Uterus (tissue), 4 donors: Measurements from ENCODE around the gene SERPINA10. TPM values are rescaled to one million over a fixed set of nuclear protein-coding genes. Genes with fewer than 3 reads are reported as not detected.

Experiments used
- DNase-seq, 2 donors: peaks; one replicate each; pipeline ENCODE4 v3.0.0-alpha.2; 2019 to 2020
- H3K27ac ChIP-seq, 2 donors: fragments of 200-600 bp; sonication (generic); 1 replicate in 1 of 2; 2 replicates in 1 of 2; pipeline ENCODE4 v1.5.1; 2016 to 2018
- H3K27me3 ChIP-seq, 2 donors: fragments of 200-600 bp; sonication (generic); one replicate each; pipeline ENCODE4 v1.5.1; 2018 to 2019; ENCODE audit warnings: control low read depth in 1 of 2
- H3K36me3 ChIP-seq, 2 donors: fragments of 200-600 bp; sonication (generic); one replicate each; pipeline ENCODE4 v1.5.1; 2019; ENCODE audit warnings: control low read depth in 1 of 2
- H3K4me1 ChIP-seq, 2 donors: fragments of 200-600 bp; sonication (generic); one replicate each; pipeline ENCODE4 v1.5.1; 2018 to 2019; ENCODE audit warnings: control low read depth in 1 of 2
- H3K4me3 ChIP-seq, 2 donors: fragments of 200-600 bp; sonication (generic); 1 replicate in 1 of 2; 2 replicates in 1 of 2; pipeline ENCODE4 v1.5.1; 2018 to 2019; ENCODE audit warnings: mild to moderate bottlenecking in 1 of 2
- H3K9me3 ChIP-seq, 2 donors: fragments of 200-600 bp; sonication (generic); one replicate each; pipeline ENCODE4 v1.5.1; 2019; ENCODE audit warnings: control low read depth in 1 of 2
- CTCF ChIP-seq, 4 experiments: fragments of 200-600 bp in 2 of 4; fragments of 450-650 bp in 2 of 4; sonication (generic) in 2 of 4; IDR thresholded peaks; one replicate each; pipeline ENCODE4 v1.5.1; 2016 to 2019; ENCODE audit warnings: antibody characterized with exemption in 4 of 4, mild to moderate bottlenecking in 2 of 4, moderate library complexity in 1 of 4
- POLR2A ChIP-seq, 2 donors: fragments of 450-650 bp; IDR thresholded peaks; one replicate each; pipeline ENCODE4 v1.6.1; 2016; ENCODE audit warnings: antibody characterized with exemption in 2 of 2, mild to moderate bottlenecking in 1 of 2, moderate library complexity in 1 of 2
- intact Hi-C: fragments of 100-400 bp; cut with DNase I; formaldehyde crosslinking; loops from one replicate; pipeline ENCODE4 v1.15.1; 2023; ENCODE audit warnings: low total_unique reads
- total RNA-seq, 4 donors: library from RNA; depleted of rRNA in 3 of 4; stranded (reverse); fragments of >200 nt in 3 of 4; gene quantifications; one replicate each; pipeline versions ENCODE4 v1.1.0 to v1.2.4, GENCODE V29; 2014 to 2023
- donor health status: DM: yes; HTN: yes; CAD: no.

SERPINA10 gene
- total RNA-seq, 4 donors from 2014 or later = not detected

DNA sequence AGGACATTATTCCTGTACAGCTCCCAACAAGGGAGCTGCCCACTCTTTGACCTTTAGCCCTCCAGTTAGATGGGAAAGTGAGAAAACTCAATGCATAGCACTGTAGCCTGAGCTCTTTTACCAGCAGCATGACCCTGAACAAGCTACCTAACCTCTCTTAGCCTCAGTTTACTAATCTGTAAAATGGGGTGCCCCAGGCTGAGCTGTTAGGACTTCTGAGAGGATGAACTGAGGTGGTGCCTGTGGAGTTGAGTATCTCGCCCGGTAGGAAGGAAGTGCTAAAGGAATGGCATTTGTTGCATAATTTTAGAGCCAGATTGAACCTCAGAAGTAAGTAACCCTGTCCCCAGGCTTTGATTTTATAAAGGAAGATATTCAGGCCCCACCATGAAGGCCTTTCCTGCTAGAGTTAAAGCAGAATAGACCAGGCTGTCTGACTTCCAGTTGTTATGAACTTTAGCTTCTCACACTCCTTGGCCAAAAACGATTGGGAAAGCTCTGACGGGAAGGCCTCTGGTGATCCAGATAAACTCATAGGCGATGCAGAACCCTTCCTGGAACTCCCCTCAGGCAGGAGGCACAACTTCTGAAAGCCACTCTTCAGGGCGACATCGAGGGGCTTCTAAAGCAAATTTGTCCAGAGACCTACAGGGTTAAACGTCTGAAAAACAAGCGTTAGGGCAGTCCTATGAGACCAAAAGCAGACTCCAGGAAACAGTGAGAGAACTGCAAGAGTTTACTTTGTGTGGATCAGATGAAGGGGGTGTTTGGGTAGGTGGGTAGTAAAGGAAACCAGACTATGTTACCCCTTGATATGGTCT lies 2.5 kb upstream of the SERPINA10 start:
- H3K4me1 ChIP-seq = no peaks in the 10 kb centered on the region
- H3K9me3 ChIP-seq = no peaks in the 10 kb centered on the region
- no peak overlapping the region for H3K4me3 ChIP-seq
- no peaks in the 10 kb centered on the region for H3K27me3 ChIP-seq
- DNase-seq = no peak
- no peak for TF ChIP-seq POLR2A (IDR thresholded peaks at IDR 0.05)
- no peak for TF ChIP-seq CTCF (IDR thresholded peaks at IDR 0.05)
- H3K36me3 ChIP-seq = no peaks in the 10 kb centered on the region
- H3K27ac ChIP-seq = no peak overlapping the region
- intact Hi-C loops = no loop called here

DNA sequence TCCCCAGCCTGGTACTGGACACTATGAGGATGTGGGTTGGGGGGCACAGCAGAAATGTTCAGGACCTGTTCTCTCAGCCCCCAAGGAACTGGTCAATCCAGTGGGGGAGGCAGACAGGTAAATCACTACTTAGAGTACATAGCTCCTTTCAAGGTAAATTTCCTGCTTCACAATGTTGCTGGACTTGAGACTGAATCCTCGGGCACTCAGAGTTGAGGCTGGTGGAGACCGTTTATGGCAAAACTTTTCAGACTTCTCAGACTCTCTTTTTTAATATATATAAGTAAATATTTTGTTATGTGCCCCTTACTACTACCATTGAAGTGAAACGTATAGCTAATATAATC lies 483 bp upstream of the SERPINA10 start:
- Histone ChIP-seq H3K4me3 (no peak overlapping the region), H3K27me3 (no peaks in the 10 kb centered on the region), H3K4me1 (no peaks in the 10 kb centered on the region), H3K36me3 (no peaks in the 10 kb centered on the region), H3K9me3 (no peaks in the 10 kb centered on the region), H3K27ac (no peak overlapping the region)
- intact Hi-C loops = no loop called here
- no peak for TF ChIP-seq CTCF (IDR thresholded peaks at IDR 0.05)
- no peak for DNase-seq

DNA sequence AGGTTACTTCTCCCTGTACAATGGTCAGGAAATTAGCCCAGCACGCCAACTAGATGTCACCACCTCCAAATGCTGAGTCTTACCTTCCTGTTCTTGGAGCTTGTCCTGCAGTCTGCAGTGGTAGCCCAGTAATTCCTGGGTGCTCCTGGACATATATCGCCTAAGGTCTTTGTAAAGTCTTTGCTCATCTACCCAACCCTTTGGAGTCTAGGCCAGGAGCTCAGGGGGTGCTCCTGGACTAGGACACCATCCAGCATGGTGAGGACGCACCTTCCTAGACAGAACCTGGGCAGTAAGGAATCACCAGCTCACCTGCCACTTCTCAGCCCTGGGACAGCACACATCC lies 569 bp downstream of the SERPINA10 start:
- Histone ChIP-seq H3K36me3 (no peaks in the 10 kb centered on the region), H3K4me1 (no peaks in the 10 kb centered on the region), H3K27me3 (no peaks in the 10 kb centered on the region), H3K4me3 (no peak overlapping the region), H3K27ac (no peak overlapping the region), H3K9me3 (no peaks in the 10 kb centered on the region)
- intact Hi-C loops = no loop called here
- DNase-seq = no peak
- no peak for TF ChIP-seq POLR2A (IDR thresholded peaks at IDR 0.05)
- TF ChIP-seq CTCF (IDR thresholded peaks at IDR 0.05) = no peak

GRCh38 chr14:94291906-94292525 lies 1.1 kb downstream of the SERPINA10 start:
- H3K27me3 ChIP-seq = no peaks in the 10 kb centered on the region
- no peak for TF ChIP-seq POLR2A (IDR thresholded peaks at IDR 0.05)
- DNase-seq = no peak
- H3K27ac ChIP-seq = no peak overlapping the region
- H3K4me1 ChIP-seq = no peaks in the 10 kb centered on the region
- intact Hi-C loops = no loop called here
- H3K4me3 ChIP-seq = no peak overlapping the region
- H3K9me3 ChIP-seq = no peaks in the 10 kb centered on the region
- no peaks in the 10 kb centered on the region for H3K36me3 ChIP-seq

DNA sequence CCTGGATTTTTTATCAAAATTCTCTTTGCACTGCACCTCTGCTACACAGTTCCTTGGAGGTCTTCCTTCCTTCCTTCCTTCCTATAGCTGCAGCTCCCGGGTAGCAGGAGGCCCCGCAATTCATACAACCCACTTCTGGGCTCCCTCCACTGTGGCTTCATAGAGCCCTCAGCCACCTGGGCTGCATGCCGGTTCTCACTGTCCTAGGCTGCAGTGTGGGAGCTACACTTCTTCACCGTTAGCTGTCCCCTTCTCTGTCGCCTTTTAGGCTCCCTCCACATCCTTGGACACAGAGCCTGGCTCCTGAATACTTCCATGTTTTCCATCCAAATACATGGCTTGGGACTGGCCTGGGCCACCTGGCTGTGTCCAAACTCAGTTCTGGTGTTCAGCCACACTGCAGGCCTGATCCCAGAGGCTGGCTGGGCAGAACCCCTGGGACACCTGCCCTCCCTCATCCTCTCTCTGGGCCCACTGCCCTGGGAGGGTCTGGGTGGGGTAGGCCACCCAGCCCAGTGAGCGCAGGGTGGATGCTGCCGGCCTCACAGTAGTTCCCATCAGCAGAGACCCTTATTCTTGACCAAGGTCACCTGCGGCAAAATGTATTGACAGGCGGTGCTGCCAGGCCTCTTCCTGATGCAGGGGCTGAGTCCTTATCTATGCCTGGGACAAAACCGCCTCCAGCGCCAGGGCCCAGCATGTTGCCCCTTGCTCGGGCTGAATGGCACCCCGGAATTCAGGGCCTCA lies 1.7 kb downstream of the SERPINA10 start:
- Histone ChIP-seq H3K36me3 (no peaks in the 10 kb centered on the region), H3K27ac (no peak overlapping the region), H3K27me3 (no peaks in the 10 kb centered on the region), H3K4me1 (no peaks in the 10 kb centered on the region), H3K9me3 (no peaks in the 10 kb centered on the region), H3K4me3 (no peak overlapping the region)
- intact Hi-C loops = no loop called here
- DNase-seq = no peak
- TF ChIP-seq POLR2A (IDR thresholded peaks at IDR 0.05) (no peak), CTCF (IDR thresholded peaks at IDR 0.05) (no peak)
